Fibroblast of skin of right biceps (primary cell): ENCODE data around the gene ANKRD12.
"Not testable (repeated sequence)": the region's sequence is repeated elsewhere in the genome, so short reads cannot be mapped to it uniquely, and the experiment has no call there.

ENCODE experiments used
- DNase-seq: peaks from one replicate; pipeline ENCODE4 v3.0.0-alpha.2; 2013

The ANKRD12 gene

GRCh38 chr18:9234528-9234927, 97.9 kb downstream of the ANKRD12 start:
- DNase-seq, result no peak

GRCh38 chr18:9237981-9238380, 101.4 kb downstream of the ANKRD12 start:
- no peak for DNase-seq

GRCh38 chr18:9239720-9240119, 103.1 kb downstream of the ANKRD12 start:
- no peak for DNase-seq

DNA sequence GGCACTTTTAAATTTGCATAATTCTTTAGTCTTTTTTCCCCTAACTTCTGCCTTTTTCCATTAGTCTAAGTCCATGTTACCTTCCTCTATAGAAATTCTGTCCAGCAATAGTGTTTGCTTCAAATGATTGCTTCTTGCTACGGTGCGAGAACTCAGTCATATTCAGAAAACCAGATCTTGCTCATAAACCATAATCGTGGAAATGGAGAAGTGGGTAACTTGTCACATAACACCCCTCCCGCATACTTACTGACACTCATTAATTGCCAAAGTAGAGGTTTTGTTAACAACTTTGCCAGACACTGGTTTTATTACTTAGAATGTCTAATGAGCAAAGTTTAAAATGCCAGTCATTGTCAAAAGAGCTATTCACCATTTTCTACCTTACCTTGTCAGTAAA, 103.7 kb downstream of the ANKRD12 start:
- DNase-seq, result no peak

- DNase-seq, result no peak
Measured at GRCh38 chr18:9243029-9243428, 106.4 kb downstream of the ANKRD12 start.

GRCh38 chr18:9244376-9244775, 107.8 kb downstream of the ANKRD12 start:
- DNase-seq, result no peak

DNA sequence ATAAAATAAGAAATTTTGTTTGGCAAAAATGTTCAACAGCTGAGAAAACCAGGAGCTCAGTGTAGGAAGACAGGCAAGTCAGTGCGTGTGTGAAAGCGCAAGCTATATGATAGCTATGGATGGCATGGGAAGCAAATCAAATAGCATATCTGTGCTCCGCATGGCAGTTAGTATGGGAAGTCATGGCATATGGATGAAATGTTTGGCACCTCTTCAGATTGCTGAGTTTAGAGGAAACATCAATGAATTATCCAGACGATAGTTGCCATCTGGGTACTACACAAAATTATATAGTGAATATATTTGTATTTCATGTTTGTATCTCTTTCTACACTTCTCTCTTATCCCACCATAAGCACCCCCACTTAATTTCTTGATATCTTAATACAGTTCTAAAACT, 112.1 kb downstream of the ANKRD12 start:
- no peak for DNase-seq

GRCh38 chr18:9249254-9249653, 112.7 kb downstream of the ANKRD12 start:
- no peak for DNase-seq

DNA sequence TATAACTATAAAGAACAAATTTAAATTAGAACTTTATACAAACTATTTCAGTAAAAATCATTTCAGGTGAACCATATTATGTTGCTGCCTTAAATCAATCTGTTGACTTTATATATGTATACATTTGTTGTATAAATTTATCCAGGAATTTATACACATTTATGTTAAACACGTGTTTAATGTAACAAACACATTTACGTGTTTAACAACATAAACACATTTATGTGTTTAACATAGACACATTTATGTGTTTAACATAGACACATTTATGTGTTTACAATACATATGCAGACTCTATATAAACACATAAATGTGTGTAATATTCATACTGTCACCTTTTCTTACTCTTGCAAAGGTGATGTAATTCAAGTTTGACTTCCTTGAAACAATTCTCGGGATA, 122.6 kb downstream of the ANKRD12 start:
- no peak for DNase-seq

- peak; percentile 3 for DNase-seq
Measured at GRCh38 chr18:9260388-9261380, 124.1 kb downstream of the ANKRD12 start.

GRCh38 chr18:9263264-9263663, 126.7 kb downstream of the ANKRD12 start:
- no peak for DNase-seq

GRCh38 chr18:9264797-9265196, 128.2 kb downstream of the ANKRD12 start:
- DNase-seq, result not testable (repeated sequence)

DNA sequence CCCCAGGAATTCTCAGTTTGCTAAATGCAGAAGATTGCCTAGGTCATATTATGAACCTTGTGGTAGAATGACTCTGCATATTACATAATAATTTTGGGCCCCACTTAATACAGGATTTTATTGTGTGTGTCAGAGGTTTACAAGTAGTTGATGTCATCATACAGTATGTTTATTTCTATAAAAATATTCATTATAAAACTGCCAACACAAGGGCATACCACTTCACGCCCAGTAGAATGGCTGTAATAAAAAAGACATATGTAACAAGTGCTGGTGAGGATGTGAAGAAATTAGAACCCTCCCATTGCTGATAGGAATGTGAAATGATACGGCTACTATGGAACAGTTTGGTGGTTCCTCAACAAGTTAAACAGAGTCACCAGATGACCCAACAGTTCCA, 136.6 kb downstream of the ANKRD12 start:
- DNase-seq, result no peak

DNA sequence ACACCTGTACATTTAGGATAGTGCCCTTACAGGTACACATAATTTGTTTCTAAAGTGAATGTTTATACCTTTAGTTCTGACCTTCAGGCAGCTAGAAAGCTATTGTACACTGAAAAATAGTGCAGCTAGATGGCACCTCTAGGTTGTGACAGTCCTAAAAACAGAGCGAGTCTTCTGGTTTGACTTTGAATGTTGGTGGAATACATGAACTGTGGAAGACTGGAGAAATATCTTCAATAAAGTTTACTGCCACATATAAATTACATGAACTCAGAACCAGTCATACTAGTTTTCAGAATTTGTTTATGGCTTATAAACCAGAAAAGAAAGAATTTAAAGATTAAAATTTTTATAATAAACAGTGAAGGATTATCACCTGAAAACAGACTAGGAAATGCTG, 139.3 kb downstream of the ANKRD12 start:
- DNase-seq, result no peak

DNA sequence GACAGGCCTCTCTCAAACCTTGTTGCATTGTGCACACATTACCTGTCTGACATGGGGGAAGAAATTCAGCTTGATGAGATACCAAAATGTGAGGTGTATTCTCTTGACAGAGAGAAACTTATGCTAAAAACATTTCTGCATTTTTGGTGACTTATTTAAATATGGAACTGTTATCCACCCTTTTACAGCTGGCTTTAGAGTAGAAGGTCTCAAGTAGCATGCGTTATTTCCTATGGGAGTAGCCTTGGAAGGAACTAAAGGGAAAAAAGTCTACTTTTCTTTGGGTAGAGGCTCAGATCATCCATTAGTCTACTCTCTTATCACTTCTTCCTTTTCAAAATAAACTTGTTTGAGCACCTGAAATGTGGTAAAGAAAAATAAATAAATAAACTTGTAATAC, 141.4 kb downstream of the ANKRD12 start:
- DNase-seq, result no peak

- no peak for DNase-seq
Measured at GRCh38 chr18:9280849-9281248, 144.3 kb downstream of the ANKRD12 start.

- peak; percentile 5 for DNase-seq
Measured at GRCh38 chr18:9281780-9282179, 145.2 kb downstream of the ANKRD12 start.

DNA sequence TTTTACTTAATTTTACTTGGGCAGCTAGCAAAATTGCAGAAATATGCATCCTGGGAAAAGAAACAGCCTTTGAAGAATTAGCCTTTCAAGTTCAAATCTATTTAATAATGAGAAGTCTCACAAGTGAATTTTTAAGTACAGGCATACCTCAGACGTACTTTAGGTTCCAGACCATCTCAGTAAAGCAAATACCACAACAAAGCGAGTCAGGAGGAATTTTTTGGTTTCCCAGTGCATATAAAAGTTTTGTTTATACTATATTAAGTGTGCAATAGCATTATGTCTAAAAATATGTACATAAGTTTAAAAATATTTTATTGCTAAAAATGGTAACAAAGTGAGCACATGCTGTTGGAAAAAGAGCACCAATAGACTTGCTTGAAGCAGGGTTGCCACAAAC, 147.2 kb downstream of the ANKRD12 start:
- peak; percentile 18 for DNase-seq

GRCh38 chr18:9285604-9286003, 149.0 kb downstream of the ANKRD12 start:
- no peak for DNase-seq

- DNase-seq, result no peak
Measured at GRCh38 chr18:9287036-9287435, 150.5 kb downstream of the ANKRD12 start.

DNA sequence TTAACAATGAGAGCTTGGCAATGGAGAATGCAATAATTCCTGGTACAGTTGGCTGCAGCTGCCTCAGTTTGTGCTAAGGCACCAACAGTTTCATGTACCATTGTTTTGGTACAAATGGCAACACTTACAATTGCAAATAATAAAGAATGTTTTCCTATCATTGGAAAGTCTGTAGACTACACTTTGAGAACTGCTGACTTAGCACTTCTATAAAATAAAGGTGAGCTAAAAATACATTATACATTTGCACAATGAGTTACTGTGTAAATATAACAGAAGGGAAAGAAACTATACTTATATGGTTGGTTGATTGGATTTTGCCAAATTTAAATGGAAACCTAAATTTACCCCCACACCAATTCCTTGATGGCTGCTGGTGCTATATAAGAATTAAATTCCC, 153.1 kb downstream of the ANKRD12 start:
- DNase-seq, result no peak

DNA sequence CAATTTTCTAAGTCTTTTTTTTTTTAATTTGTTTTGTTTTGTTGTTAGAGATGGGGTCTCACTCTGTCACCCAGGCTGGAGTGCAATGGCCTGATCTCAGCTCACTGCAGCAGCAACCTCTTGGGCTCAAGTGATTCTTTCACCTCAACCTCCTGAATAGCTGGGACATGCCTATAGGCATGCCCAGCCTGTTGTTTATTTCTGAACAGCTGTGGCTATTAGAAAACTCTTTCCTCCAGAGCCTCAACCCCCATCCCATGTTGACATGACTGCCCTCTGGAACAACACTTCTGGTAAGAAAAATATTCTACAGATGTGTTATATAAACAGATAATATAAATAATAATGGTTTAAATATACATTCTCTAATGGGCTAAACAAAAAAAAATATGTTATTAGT, 153.6 kb downstream of the ANKRD12 start:
- DNase-seq, result no peak

GRCh38 chr18:9292047-9292446, 155.5 kb downstream of the ANKRD12 start:
- no peak for DNase-seq

- DNase-seq, result no peak
Measured at GRCh38 chr18:9293948-9294347, 157.4 kb downstream of the ANKRD12 start.
